G401 (cell line): ENCODE measurements around the gene KLHDC7B. TPM values are rescaled to one million over a fixed set of nuclear protein-coding genes. Genes with fewer than 3 reads are reported as not detected.
"Not testable (repeated sequence)": the region's sequence is repeated elsewhere in the genome, so short reads cannot be mapped to it uniquely, and the experiment has no call there.

ENCODE experiments used
- DNase-seq: peaks from one replicate; pipeline ENCODE4 v3.0.0-alpha.2; 2015; ENCODE audit warnings: low spot score
- in situ Hi-C: cut with HindIII; loops from 2 replicates; pipeline ENCODE4 v1.10.0; 2016; ENCODE audit warnings: low sequenced_read_pairs, mixed read lengths
- total RNA-seq: library from RNA; depleted of rRNA; stranded (reverse); fragments of >200 nt; shearing (Covaris generic); gene quantifications from 2 replicates; pipeline ENCODE4 v1.2.3, GENCODE V29; 2014

The KLHDC7B gene
- total RNA-seq, 1 experiment from 2014 or later = not detected

DNA sequence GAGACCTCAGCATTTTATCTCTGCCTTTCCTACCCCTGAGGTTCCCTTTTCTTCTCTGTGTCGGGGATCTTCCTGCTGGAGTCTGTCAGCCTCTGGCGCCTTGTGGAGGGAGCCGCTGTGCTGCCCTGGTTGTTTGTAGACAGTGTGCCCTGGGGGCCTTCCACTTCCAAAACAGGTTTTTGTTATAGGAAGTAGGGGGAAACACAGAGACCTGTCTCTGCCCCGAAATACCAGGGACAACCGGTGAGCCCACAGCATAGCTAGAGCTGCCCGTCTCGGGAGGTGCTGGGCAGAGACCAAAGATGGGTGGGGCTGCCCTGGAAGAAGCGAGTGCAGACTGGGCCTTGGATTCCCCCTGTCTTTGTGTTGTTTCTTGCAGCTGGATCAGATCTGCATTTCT lies 29.6 kb upstream of the KLHDC7B start:
- in situ Hi-C loops = no loop called here
- DNase-seq = no peak

DNA sequence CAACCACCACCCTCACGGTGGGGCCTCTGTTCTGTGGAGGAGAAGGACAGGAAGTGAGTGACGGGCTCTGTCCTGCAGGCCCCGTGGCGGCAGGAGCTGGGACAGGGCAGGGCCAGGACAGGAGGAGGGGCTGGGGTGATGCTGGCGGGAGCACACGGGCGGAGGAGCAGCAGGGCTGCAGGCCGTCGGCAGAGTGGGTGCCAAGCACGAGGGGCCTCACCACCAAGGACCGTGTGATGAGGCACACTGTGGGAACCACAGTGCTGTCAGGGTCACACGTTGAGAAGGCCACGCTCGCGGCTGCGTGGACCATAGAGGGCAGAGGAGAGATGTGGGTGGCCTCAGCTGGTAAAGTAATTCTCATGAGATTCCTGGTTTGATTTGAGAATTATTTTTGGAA lies 28.8 kb upstream of the KLHDC7B start:
- in situ Hi-C loops = no loop called here
- no peak for DNase-seq

DNA sequence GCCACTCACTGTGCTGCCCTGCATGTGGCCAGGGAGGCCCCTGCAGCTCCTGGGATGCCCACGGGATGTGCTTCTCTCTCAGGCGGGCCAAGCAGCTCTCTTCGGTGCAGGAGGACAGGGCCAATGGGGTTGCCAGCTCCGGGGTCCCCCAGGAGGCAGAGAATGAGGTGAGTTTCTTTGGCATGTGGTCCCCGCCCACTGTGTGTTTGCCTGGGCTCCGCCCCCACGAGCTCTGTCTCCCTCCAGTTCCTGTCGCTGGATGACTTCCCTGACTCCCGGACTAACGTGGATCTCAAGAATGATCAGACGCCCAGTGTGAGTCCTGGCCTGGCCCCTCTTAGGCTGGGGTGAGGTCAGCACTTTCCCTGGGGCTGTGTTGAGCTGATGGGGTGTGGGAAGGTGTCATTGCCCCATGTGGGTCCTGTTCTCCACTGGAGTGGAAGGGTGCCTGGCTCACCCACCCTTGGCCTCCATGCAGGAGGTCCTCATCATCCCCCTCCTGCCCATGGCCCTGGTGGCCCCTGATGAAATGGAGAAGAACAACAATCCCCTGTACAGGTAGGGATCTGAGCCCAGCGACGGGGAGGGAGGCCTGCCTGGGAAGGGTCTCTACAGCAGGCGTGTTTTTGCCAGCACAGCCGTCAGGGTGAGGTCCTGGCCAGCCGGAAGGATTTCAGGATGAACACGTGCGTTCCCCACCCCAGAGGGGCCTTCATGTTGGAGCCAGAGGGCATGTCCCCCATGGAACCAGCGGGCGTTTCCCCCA lies 28.0 kb upstream of the KLHDC7B start:
- in situ Hi-C loops = no loop called here
- DNase-seq = no peak

DNA sequence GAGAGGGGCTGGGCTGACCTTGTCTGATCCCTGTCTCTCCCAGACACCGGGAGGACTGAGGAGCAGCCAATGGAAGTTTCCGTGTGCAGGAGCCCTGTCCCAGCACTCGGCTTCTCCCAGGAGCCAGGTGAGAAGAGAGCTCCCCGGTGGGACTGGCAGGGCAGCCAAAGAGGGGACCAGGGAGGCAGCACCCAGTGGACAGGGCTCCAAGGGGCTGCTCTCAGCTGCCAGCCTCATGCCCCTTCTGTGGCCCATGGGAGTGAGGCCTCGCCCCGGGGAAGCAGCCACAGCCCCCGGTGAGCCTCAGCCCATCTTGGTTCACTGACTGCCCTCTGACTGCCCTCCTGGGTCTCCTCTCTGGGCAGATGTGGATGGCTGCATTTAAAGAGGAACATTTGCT lies 27.1 kb upstream of the KLHDC7B start:
- in situ Hi-C loops = no loop called here
- no peak for DNase-seq

DNA sequence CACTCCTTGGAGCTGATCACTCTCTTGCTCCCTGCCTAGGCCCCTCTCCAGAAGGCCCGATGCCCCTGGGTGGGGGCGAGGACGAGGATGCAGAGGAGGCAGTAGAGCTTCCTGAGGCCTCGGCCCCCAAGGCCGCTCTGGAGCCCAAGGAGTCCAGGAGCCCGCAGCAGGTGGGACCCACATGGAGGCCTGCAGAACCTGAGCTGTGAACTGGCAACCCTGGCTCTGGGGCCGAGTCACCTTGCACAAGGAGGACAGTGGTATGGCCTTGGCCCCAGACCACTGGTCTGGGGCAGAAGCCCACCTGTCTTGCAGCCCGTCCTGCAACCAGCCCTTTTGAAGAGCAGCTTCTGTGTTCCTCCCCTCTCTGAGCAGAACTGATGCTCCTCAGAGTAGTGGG lies 26.5 kb upstream of the KLHDC7B start:
- in situ Hi-C loops = no loop called here
- DNase-seq = no peak

DNA sequence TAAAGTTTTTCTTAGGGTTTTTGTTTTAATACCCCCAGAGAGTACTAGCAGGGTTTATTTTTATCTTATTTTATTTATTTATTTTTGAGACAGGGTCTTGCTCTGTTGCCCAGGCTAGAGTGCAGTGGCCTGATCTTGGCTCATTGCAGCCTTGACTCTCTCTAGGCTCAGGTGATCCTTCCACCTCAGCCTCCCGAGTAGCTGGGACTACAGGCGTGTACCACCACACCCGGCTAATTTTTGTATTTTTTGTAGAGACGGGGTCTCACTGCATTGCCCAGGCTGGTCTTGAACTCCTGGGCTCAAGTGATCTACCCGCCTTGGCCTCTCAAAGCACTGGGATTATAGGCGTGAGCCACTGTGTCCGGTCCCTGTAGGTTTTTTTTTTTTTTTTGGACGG lies 25.5 kb upstream of the KLHDC7B start:
- DNase-seq, in situ Hi-C loops: not testable (repeated sequence)

DNA sequence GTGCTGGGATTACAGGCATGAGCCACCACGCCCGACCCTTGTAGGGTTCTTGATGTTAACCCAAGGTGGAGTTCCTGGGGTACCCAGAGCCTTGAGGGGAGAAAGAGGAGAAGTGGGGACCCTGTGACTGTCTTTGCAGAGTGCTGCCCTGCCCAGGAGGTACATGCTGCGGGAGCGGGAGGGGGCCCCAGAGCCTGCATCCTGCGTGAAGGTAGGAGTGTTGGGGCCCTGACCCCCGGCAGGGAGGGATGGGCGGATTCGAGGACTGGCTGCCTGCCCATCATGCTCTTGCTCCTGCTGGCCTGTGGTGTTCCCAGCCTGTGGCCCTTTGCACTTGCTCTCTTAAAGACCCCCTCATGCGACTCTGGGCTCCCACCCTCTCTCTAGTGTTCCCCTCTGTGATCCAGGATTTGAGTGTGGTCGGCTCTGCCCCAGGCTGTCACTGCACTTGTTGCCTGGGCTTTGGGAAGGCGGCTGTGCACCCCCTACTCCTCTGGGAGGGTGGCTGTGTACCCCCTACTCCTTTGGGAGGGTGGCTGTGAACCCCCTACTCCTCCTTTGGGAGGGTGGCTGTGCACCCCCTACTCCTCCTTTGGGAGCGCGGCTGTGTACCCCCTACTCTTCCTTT lies 24.8 kb upstream of the KLHDC7B start:
- DNase-seq = no peak
- in situ Hi-C loops = no loop called here

DNA sequence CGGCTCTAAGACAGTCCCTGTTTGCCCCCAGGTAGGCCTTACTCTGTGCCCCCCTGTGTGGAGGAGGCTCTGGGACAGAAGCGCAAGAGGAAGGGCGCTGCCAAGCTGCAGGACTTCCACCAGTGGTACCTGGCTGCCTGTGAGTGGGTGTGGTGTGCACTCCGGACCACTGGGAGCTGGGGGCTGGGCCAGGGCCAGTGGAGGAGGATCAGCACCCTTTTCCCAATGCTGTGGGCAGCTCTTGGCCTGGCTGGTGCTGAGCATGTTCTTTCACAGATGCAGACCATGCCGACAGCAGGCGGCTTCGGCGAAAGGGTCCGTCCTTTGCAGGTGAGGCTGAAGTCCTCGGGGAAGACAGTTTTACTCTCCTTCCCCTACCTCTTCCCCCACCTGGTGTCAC lies 24.0 kb upstream of the KLHDC7B start:
- in situ Hi-C loops = no loop called here
- DNase-seq = no peak

DNA sequence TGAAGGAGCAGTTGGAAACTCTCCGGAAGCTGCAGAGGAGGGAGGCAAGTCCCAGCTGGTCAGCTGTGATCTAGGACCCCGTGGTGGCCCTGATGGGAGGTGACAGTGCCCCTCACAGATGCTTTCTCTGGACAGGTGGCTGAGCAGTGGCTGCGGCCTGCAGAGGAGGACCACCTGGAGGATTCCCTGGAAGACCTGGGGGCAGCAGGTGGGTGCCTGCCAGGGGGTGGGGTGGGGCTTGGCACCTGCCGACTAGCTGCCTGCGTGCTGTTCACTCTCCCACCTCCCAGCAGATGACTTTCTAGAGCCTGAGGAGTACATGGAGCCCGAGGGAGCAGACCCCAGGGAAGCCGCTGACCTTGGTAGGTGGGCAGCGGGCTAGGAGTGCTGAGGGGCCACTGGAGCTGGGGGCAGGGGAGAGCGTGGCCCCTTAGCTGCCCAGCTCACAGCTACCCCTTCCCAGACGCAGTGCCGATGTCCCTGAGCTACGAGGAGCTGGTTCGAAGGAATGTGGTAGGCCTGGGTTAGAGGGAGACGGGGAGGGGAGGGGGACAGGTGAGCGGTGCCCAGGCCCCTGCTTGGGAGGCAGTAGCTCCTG lies 23.4 kb upstream of the KLHDC7B start:
- DNase-seq = no peak
- in situ Hi-C loops = no loop called here

DNA sequence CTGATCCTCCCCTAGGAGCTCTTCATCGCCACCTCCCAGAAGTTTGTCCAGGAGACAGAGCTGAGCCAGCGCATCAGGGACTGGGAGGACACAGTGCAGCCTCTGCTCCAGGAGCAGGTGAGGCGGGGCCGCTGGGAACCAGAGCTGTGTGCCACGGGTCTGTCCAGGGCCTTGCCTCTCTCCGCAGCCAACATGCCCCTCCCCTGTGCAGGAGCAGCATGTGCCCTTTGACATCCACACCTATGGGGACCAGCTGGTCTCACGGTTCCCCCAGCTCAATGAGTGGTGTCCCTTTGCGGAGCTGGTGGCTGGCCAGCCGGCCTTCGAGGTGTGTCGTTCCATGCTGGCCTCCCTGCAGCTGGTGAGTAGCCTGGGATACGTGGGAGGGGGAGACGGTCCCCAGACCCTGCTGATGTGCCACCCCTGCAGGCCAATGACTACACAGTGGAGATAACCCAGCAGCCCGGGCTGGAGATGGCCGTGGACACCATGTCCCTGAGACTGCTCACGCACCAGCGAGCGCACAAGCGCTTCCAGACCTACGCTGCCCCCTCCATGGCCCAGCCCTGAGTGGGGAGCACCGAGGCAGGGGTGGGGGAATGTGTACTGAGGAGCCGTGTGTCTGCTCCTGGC lies 22.8 kb upstream of the KLHDC7B start:
- in situ Hi-C loops = no loop called here

DNA sequence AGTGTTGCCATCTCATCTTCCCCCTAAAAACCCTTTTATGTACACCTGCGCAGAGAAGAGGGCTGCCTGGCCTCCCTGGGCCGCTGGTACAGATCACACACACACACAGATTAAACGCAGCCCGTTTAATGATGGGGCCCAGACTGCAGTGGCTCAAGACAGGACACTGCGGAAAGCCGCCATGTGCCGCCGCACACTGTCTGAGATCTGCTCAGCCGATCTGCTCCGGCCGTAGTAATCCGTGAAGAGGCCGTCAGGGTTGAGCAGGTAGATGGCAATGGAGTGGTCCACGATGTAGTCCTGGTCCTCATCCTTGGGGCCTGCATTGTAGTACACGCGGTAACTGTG lies 22.3 kb upstream of the KLHDC7B start:
- no peak for DNase-seq
- in situ Hi-C loops = no loop called here

More for the DNA sequence above, 22.8 kb upstream of the KLHDC7B start:
- no peak for DNase-seq

DNA sequence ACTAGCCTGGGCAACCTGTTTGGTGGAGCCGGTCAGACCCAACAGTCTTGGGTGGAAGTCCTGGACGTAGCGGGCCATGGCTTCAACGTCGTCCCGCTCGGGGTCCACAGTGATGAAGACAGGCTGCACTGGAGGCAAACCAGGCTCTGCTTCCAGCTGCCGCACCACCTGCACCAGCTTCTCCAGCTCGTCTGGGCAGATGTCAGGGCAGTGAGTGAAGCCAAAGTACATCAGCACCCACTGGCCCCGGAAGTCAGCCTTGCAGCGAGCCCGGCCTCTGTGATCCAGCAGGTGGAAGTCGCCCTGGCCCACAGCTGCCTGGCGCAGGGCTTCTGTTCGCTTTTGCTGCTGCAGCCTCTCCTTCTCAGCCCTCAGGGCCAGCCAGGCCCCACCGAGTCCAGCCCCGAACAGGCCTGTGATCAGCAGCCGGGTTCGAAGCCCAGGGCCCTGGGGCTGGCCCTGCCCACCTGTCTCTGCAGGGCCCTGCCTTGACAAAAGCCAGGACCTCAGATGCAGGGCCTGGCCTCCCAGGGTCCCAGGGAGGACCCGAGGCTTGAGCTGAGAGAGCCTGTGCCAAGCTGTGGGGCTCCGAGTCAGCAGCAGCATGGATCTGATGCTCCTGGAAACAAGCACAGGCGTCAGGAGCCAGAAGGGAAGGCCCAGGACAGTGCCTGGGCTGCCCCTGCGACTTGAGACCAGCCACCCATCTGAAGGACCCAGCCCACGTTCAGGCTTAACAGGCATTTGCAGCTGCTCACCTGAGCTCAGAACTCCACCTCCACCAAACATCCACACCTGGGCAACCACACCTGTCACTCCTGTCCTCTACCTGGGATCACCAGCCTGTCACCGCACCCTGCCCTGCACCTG lies 21.7 kb upstream of the KLHDC7B start:
- DNase-seq = no peak
- in situ Hi-C loops = no loop called here

DNA sequence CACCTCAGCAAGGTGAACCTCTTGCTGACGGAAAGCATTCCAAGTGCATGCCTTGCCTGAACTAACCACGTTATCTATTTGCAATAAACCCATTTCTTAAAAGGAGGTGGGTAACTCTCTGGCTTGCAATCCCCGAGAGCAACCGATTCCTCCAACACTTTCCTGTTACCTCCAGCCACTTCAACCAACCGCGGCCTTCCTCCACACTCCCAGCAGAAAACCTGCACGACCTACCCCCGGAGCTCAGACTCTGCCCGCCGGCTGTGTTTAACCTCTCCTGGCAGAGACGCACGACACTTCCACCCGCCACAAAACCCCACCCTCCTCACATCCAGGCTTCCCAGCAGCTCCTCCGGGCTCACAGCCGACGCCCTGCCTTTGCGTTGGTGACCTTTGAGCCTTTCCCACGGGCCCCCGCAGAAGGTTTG lies 21.0 kb upstream of the KLHDC7B start:
- in situ Hi-C loops = no loop called here
- no peak for DNase-seq

DNA sequence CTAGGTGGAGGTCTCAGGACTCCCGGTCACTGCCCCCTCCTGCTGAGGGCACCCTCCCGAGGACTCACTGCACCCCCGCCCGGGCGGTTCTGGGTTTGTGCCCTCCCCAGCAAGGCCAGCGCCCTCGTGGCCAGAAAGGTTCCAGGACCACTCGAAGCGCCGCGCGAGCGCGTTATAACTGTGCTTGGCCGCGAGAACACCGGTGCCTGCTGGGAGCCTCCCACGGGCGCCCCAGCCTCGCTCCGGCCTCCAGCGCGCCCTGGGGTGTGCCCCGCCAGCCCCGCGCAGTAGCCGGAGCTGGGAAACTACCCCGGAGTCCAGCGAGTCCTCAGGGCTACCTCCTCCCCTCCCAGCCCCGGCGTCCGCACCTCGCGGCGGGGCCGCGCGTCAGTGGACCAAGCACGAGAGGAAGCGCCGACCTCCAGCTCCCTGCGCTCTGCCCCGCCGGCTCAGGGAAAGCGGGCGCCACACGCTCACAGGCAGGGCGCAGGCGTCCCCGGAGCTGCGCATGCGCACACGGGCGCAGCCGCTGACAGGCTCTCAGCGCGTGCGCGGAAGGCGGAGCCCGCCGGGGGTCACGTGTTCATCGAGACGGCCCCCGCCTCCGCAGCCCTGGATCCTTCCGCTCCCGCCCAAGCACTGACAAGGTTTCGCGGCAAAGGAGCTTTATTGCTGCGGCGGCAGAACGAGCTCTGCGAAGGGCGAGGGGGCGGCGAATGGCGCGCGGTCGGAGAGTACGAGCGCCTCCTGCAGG lies 20.4 kb upstream of the KLHDC7B start, which contains the start of gene SCO2:
SCO2 (minus strand) TSS at position 495 of the 754 bp plus-strand sequence. CDS start 1,187 bp downstream, outside the sequence.
- DNase-seq = peak; percentile 93
- in situ Hi-C loops = no loop called here

DNA sequence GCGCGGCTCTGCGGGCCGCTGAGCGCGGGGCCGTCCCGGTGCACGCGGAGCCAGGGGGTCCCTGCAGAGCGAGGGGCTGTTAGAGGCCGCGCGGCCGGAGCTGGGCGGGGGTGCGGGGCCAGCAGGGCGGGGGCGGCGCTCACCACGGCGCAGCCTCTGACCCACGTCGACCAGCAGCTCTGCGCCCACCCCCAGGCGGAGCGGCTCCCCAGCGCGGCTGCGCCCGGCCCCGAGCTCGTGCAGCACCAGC lies 19.9 kb upstream of the KLHDC7B start:
- no peak for DNase-seq
- in situ Hi-C loops = no loop called here

DNA sequence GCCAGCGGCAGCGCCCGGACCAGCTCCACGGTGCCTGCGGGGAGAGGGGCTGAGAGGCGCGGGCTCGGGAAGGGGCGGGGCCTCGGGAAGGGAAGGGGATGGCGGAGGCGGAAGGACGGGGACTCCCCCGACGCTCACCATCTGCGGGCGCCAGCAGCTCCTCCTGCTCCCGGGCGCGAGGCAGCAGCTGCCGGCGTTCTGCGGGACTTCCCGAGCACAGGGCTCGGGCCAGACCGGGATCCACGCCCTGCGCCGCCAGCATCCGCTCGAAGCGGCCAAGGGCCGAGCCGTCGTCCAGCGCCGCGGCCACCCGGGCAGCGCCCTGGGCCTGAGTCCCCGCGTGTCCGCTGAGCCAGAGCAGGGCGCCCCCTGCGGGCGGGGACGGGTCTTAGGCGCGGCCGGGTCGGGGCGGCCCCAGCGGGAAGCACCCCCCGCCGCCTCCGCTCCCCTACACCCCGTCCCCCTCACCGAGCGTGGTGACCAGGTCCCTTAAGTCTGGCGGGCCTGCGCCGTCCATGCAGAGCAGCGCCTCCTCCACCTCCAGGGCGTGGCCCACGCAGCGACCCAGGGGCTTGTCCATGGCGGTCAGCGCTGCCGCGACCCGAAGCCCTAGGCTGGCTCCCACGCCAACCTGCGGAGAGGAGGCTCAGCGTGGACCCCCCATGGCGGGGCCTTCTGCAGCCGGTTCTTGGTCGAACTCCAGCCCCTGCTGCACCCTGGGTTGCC lies 19.4 kb upstream of the KLHDC7B start:
- peak; percentile 67 for DNase-seq
- in situ Hi-C loops = no loop called here

DNA sequence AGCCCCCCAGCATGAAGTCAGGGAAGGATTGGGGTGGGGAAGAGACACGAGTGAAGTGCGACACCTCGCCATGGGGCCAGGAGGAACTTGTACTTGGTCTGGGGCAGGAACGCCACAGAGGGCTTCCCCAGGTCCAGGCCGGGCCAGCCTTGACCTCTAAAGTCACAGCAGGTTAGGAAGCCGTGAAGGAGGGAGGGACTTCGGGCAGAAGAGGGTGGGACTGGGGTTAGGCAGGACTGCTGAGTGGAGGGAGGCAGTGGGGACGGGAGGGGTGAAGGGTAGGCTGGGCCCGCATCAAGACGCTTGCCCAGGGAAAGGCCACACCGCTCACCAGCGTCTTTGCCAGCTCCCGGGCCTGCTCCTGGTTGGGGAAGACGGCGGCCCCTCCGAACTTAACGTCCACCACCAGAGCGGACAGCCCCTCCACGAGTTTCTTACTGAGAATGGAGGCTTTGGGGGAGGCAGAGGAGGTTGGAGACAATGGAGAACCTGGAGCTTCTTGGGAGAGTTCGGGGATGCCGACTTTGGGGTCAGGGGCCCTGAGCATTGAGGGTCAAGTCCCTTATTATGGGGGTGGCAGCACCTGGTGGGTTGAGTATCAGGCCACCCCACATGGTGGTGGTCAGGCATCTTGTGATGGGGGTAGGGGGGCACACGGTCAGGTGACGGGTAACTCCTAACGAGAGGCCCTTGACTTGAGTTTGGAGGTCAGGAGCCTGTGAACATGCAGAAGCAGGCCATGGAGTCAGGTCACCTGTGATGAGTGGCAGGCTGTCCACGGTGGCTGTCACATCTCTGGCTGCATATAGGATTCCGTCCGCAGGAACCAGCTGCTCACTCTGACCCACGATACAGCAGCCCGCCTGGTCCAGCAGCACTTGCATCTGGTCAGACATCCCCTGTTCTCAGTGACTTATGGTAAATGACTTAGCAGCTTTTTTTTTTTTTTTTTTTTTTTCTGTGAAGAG lies 18.6 kb upstream of the KLHDC7B start:
- in situ Hi-C loops = no loop called here
- DNase-seq = no peak
